Testis (tissue), 3 donors: Measurements from ENCODE around the gene DCDC2. TPM values are rescaled to one million over a fixed set of nuclear protein-coding genes. Genes with fewer than 3 reads are reported as not detected.

Experiments used
- DNase-seq: peaks from one replicate; pipeline ENCODE4 v3.0.0-alpha.2; 2019
- H3K27ac ChIP-seq, 2 donors: fragments of 200-600 bp; sonication (generic); one replicate each; pipeline ENCODE4 v1.5.1; 2019
- H3K27me3 ChIP-seq: fragments of 200-600 bp; sonication (generic); one replicate; pipeline ENCODE4 v1.5.1; 2019
- H3K36me3 ChIP-seq: fragments of 200-600 bp; sonication (generic); one replicate; pipeline ENCODE4 v1.5.1; 2017; ENCODE audit warnings: low read depth; ENCODE audit errors: missing control alignments
- H3K4me1 ChIP-seq: fragments of 200-600 bp; sonication (generic); one replicate; pipeline ENCODE4 v1.5.1; 2019
- H3K4me3 ChIP-seq, 2 donors: fragments of 200-600 bp; sonication (generic); one replicate each; pipeline ENCODE4 v1.5.1; 2017 to 2019
- H3K9me3 ChIP-seq: fragments of 200-600 bp; sonication (generic); one replicate; pipeline ENCODE4 v1.5.1; 2017
- POLR2A ChIP-seq: fragments of 450-650 bp; IDR thresholded peaks from one replicate; pipeline ENCODE4 v1.6.1; 2017; ENCODE audit warnings: antibody characterized with exemption, mild to moderate bottlenecking, moderate library complexity
- WGBS, 2 donors: methylation state at CpG; one replicate each; pipeline ENCODE4 v1.1.5; 2018; 5-methylcytosine and 5-hydroxymethylcytosine counted together
- intact Hi-C: fragments of 100-400 bp; cut with DNase I; formaldehyde crosslinking; loops from one replicate; pipeline ENCODE4 v1.15.1; 2023; ENCODE audit warnings: low total_unique reads
- polyA plus RNA-seq: library from polyadenylated mRNA; stranded (reverse); fragments of 350-450 nt; fragmentation: Illumina TruSeq; extraction: RNeasy Lipid Tissue Mini Kit (QIAGEN cat#74804); gene quantifications from one replicate; pipeline ENCODE4 v1.2.3, GENCODE V29; 2014; ENCODE audit warnings: low read depth, low replicate concordance; ENCODE audit not compliant: insufficient read depth
- total RNA-seq, 2 donors: library from RNA; depleted of rRNA; stranded (reverse); fragments of >200 nt; gene quantifications; one replicate each; pipeline ENCODE4 v1.2.3, GENCODE V29; 2016
- TF ChIP-seq, protein P1 (sequence below), 3 experiments: fragments of 450-650 bp in 2 of 3; fragments of 200-600 bp in 1 of 3; sonication (generic) in 1 of 3; IDR thresholded peaks; one replicate each; pipeline ENCODE4 v1.5.1; 2016 to 2019; ENCODE audit warnings: antibody characterized with exemption in 3 of 3, mild to moderate bottlenecking in 2 of 3, moderate library complexity in 1 of 3

DCDC2 gene
- total and polyA plus RNA-seq, 3 donors from 2014 or later: 2.4 to 11.1 (median 3.0) TPM

GRCh38 chr6:24394061-24394779, 36.4 kb upstream of the DCDC2 start:
- no peak for DNase-seq
- Histone ChIP-seq H3K27me3 (no peaks in the 10 kb centered on the region), H3K27ac (no peak overlapping the region), H3K36me3 (no peaks in the 10 kb centered on the region), H3K4me3 (no peak overlapping the region), H3K9me3 (no peaks in the 10 kb centered on the region), H3K4me1 (no peaks in the 10 kb centered on the region)
- TF ChIP-seq POLR2A: no peak
- TF ChIP-seq, protein P1, sequence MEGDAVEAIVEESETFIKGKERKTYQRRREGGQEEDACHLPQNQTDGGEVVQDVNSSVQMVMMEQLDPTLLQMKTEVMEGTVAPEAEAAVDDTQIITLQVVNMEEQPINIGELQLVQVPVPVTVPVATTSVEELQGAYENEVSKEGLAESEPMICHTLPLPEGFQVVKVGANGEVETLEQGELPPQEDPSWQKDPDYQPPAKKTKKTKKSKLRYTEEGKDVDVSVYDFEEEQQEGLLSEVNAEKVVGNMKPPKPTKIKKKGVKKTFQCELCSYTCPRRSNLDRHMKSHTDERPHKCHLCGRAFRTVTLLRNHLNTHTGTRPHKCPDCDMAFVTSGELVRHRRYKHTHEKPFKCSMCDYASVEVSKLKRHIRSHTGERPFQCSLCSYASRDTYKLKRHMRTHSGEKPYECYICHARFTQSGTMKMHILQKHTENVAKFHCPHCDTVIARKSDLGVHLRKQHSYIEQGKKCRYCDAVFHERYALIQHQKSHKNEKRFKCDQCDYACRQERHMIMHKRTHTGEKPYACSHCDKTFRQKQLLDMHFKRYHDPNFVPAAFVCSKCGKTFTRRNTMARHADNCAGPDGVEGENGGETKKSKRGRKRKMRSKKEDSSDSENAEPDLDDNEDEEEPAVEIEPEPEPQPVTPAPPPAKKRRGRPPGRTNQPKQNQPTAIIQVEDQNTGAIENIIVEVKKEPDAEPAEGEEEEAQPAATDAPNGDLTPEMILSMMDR (IDR thresholded peaks at IDR 0.05): no peak
- intact Hi-C loops: no loop called here
- WGBS, 2 donors: 87 to 89% methylated on average over 2 of the region's 2 CpGs

- no peak for DNase-seq
- no peak overlapping the region for H3K27ac ChIP-seq
- TF ChIP-seq, protein P1 (IDR thresholded peaks at IDR 0.05): no peak
- no peak for TF ChIP-seq POLR2A
- intact Hi-C loops: no loop called here
- H3K36me3 ChIP-seq: no peaks in the 10 kb centered on the region
- 78 to 87% methylated on average over 2 of the region's 2 CpGs for WGBS, 2 donors
- no peaks in the 10 kb centered on the region for H3K27me3 ChIP-seq
- no peak overlapping the region for H3K4me3 ChIP-seq
- H3K4me1 ChIP-seq: no peaks in the 10 kb centered on the region
- H3K9me3 ChIP-seq: no peaks in the 10 kb centered on the region
These were observed 34.0 kb upstream of the DCDC2 start for GRCh38 chr6:24391756-24392405.

GRCh38 chr6:24391208-24391607, 33.3 kb upstream of the DCDC2 start:
- no peaks in the 10 kb centered on the region for H3K9me3 ChIP-seq
- WGBS, 2 donors: 57 to 72% methylated on average over 2 of the region's 2 CpGs
- H3K36me3 ChIP-seq: no peaks in the 10 kb centered on the region
- intact Hi-C loops: no loop called here
- H3K4me1 ChIP-seq: no peaks in the 10 kb centered on the region
- TF ChIP-seq POLR2A: no peak
- TF ChIP-seq, protein P1 (IDR thresholded peaks at IDR 0.05): no peak
- no peak overlapping the region for H3K4me3 ChIP-seq
- no peaks in the 10 kb centered on the region for H3K27me3 ChIP-seq
- DNase-seq: no peak
- H3K27ac ChIP-seq: no peak overlapping the region

- H3K4me3 ChIP-seq: no peak overlapping the region
- no peak for TF ChIP-seq POLR2A
- TF ChIP-seq, protein P1 (IDR thresholded peaks at IDR 0.05): no peak
- H3K9me3 ChIP-seq: no peaks in the 10 kb centered on the region
- no peaks in the 10 kb centered on the region for H3K4me1 ChIP-seq
- no peak for DNase-seq
- 91 to 100% methylated on average over 1 of the region's 1 CpG for WGBS, 2 donors
- intact Hi-C loops: no loop called here
- H3K27me3 ChIP-seq: no peaks in the 10 kb centered on the region
- no peak overlapping the region for H3K27ac ChIP-seq
- no peaks in the 10 kb centered on the region for H3K36me3 ChIP-seq
These were observed 30.0 kb upstream of the DCDC2 start for GRCh38 chr6:24387818-24388217.
